Neutrophil (primary cell): Measurements from ENCODE around the gene RAB26.
"Not testable (repeated sequence)": the region's sequence is repeated elsewhere in the genome, so short reads cannot be mapped to it uniquely, and the experiment has no call there.

Source experiments
- H3K27ac ChIP-seq: fragments of 200-600 bp; sonication (generic); 2 replicates; pipeline ENCODE4 v1.5.1; 2016; ENCODE audit warnings: mild to moderate bottlenecking, moderate library complexity
- H3K27me3 ChIP-seq: fragments of 200-600 bp; sonication (generic); 2 replicates; pipeline ENCODE4 v1.6.0; 2016; ENCODE audit warnings: mild to moderate bottlenecking
- H3K36me3 ChIP-seq: fragments of 200-600 bp; sonication (generic); 2 replicates; pipeline ENCODE4 v1.5.1; 2017
- H3K4me1 ChIP-seq, 2 experiments: fragments of 200-600 bp in 1 of 2; sonication (generic) in 1 of 2; 1 replicate in 1 of 2; 2 replicates in 1 of 2; pipeline versions ENCODE4 v1.5.1 to v1.6.1; 2013 to 2016; ENCODE audit warnings: low read depth in 1 of 2, low read length in 1 of 2, mild to moderate bottlenecking in 1 of 2, moderate library complexity in 1 of 2; ENCODE audit not compliant: control insufficient read depth in 1 of 2, insufficient read depth in 1 of 2
- H3K4me3 ChIP-seq, 2 experiments: fragments of 200-600 bp in 1 of 2; sonication (generic) in 1 of 2; 1 replicate in 1 of 2; 2 replicates in 1 of 2; pipeline ENCODE4 v1.5.1; 2013 to 2016; ENCODE audit warnings: low read depth in 1 of 2, low read length in 1 of 2, mild to moderate bottlenecking in 1 of 2, moderate library complexity in 1 of 2
- H3K9me3 ChIP-seq: fragments of 200-600 bp; sonication (generic); 2 replicates; pipeline ENCODE4 v1.5.1; 2016
- CTCF ChIP-seq: fragments of 200-600 bp; sonication (generic); IDR thresholded peaks from 2 replicates; pipeline ENCODE4 v1.5.1; 2016; ENCODE audit warnings: antibody characterized with exemption

RAB26 gene

GRCh38 chr16:2109872-2110271 is 38.6 kb upstream of the RAB26 start:
- H3K27ac ChIP-seq, H3K9me3 ChIP-seq, H3K27me3 ChIP-seq, H3K4me3 ChIP-seq, H3K4me1 ChIP-seq: not testable (repeated sequence)
- peaks cover 59% of the 10 kb centered on the region for H3K36me3 ChIP-seq

GRCh38 chr16:2110332-2111008 is 38.0 kb upstream of the RAB26 start:
- not testable (repeated sequence) for H3K4me1 ChIP-seq, H3K4me3 ChIP-seq, H3K27ac ChIP-seq, H3K9me3 ChIP-seq, H3K27me3 ChIP-seq
- peaks cover 59% of the 10 kb centered on the region for H3K36me3 ChIP-seq

GRCh38 chr16:2111009-2111353 is 37.4 kb upstream of the RAB26 start:
- H3K9me3 ChIP-seq, H3K4me1 ChIP-seq, H3K27me3 ChIP-seq, H3K4me3 ChIP-seq, H3K27ac ChIP-seq: not testable (repeated sequence)
- peaks cover 56% of the 10 kb centered on the region for H3K36me3 ChIP-seq

- H3K4me1 ChIP-seq, H3K27me3 ChIP-seq, H3K27ac ChIP-seq, H3K4me3 ChIP-seq, H3K9me3 ChIP-seq: not testable (repeated sequence)
- H3K36me3 ChIP-seq, result peaks cover 60% of the 10 kb centered on the region
Measured at GRCh38 chr16:2111412-2112335, 36.8 kb upstream of the RAB26 start.

GRCh38 chr16:2112539-2113106 is 35.8 kb upstream of the RAB26 start:
- not testable (repeated sequence) for H3K4me1 ChIP-seq
- H3K36me3 ChIP-seq, result peaks cover 60% of the 10 kb centered on the region

GRCh38 chr16:2114225-2114624 is 34.2 kb upstream of the RAB26 start:
- H3K9me3 ChIP-seq, H3K4me1 ChIP-seq, H3K4me3 ChIP-seq, H3K27me3 ChIP-seq, H3K27ac ChIP-seq: not testable (repeated sequence)
- peaks cover 48% of the 10 kb centered on the region for H3K36me3 ChIP-seq

More at GRCh38 chr16:2112539-2113106, 35.8 kb upstream of the RAB26 start:
- not testable (repeated sequence) for H3K9me3 ChIP-seq, H3K4me3 ChIP-seq, H3K27me3 ChIP-seq, H3K27ac ChIP-seq

GRCh38 chr16:2114885-2115590 is 33.4 kb upstream of the RAB26 start:
- peaks cover 42% of the 10 kb centered on the region for H3K36me3 ChIP-seq
- not testable (repeated sequence) for H3K4me1 ChIP-seq, H3K27ac ChIP-seq

GRCh38 chr16:2115591-2115973 is 32.8 kb upstream of the RAB26 start:
- H3K9me3 ChIP-seq, result no peaks in the 10 kb centered on the region
- H3K4me3 ChIP-seq, result no peak overlapping the region
- H3K4me1 ChIP-seq, result no peaks in the 10 kb centered on the region
- peaks cover 37% of the 10 kb centered on the region for H3K36me3 ChIP-seq
- H3K27ac ChIP-seq, result no peak overlapping the region
- H3K27me3 ChIP-seq, result no peaks in the 10 kb centered on the region
- TF ChIP-seq CTCF, result no peak

More at GRCh38 chr16:2114885-2115590, 33.4 kb upstream of the RAB26 start:
- not testable (repeated sequence) for H3K9me3 ChIP-seq, H3K4me3 ChIP-seq, H3K27me3 ChIP-seq

GRCh38 chr16:2116428-2116827 is 32.0 kb upstream of the RAB26 start:
- not testable (repeated sequence) for H3K9me3 ChIP-seq, H3K27ac ChIP-seq, H3K4me3 ChIP-seq, H3K27me3 ChIP-seq, H3K4me1 ChIP-seq
- H3K36me3 ChIP-seq, result peaks cover 29% of the 10 kb centered on the region

- H3K4me1 ChIP-seq, H3K27ac ChIP-seq, H3K9me3 ChIP-seq, H3K27me3 ChIP-seq, H3K4me3 ChIP-seq: not testable (repeated sequence)
- H3K36me3 ChIP-seq, result peaks cover 20% of the 10 kb centered on the region
Measured at GRCh38 chr16:2117341-2117740, 31.1 kb upstream of the RAB26 start.

GRCh38 chr16:2117960-2118722 is 30.3 kb upstream of the RAB26 start:
- H3K4me1 ChIP-seq, H3K27me3 ChIP-seq, H3K9me3 ChIP-seq, H3K4me3 ChIP-seq, H3K27ac ChIP-seq: not testable (repeated sequence)
- peaks cover 15% of the 10 kb centered on the region for H3K36me3 ChIP-seq

GRCh38 chr16:2121325-2121724 is 27.1 kb upstream of the RAB26 start:
- not testable (repeated sequence) for H3K4me3 ChIP-seq, H3K36me3 ChIP-seq, H3K27ac ChIP-seq, H3K9me3 ChIP-seq
- Histone ChIP-seq H3K4me1 (peaks cover 0 to 16% of the 10 kb centered on the region in 2 experiments), H3K27me3 (peaks cover 28% of the 10 kb centered on the region)
